ENCODE measurements around the gene VEZF1. TPM values are rescaled to one million over a fixed set of nuclear protein-coding genes. Genes with fewer than 3 reads are reported as not detected.

The VEZF1 gene
- total and polyA plus RNA-seq, 2 of the 8 experiments (the other 6 are each of a cell fraction or from before 2014, with no cell fraction given): 28.9 to 61.9 TPM

DNA sequence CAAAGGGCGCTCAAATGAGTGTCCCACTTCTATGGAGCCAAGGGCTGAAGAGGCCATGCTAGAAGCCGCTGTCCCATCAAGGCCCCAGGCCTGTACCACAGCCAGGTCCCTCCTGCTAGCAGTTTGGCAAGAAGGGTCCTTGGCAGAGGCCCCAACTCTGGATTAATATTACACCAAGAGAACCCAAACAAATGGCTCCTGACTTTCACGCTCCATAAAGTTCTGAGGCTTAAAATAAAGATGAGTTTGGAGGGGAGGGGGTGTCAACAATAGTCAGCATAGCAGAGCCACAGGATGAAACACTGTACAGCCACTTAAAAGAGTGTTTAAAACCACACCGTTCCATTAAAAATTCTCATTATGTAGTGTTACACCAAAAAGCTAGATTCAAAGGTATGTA, 63.4 kb downstream of the VEZF1 start:
- no peak overlapping the region for H3K4me3 ChIP-seq (ENCODE audit: extremely low read depth in 1 of 4, insufficient read depth in 2 of 4, low read depth in 3 of 4, low read length in 4 of 4)
- no peak overlapping the region for H2AFZ ChIP-seq (ENCODE audit: low read length)
- H4K20me1 ChIP-seq (replicated peaks in 1 of 2; ENCODE audit: control insufficient read depth in 1 of 2, insufficient read depth in 2 of 2, low read length in 2 of 2): no peaks in the 10 kb centered on the region
- no peak overlapping the region for H3K4me2 ChIP-seq (ENCODE audit: insufficient read depth in 1 of 2, low read depth in 2 of 2, low read length in 2 of 2)
- no peak overlapping the region for H2BK15ac ChIP-seq (ENCODE audit: low read length)
- no peak overlapping the region for H3K27ac ChIP-seq (ENCODE audit: low read depth, low read length)
- no peak overlapping the region for H2BK120ac ChIP-seq (replicated peaks; ENCODE audit: low read depth, low read length)
- H3K4me1 ChIP-seq (replicated peaks in 1 of 4; ENCODE audit: control insufficient read depth in 3 of 4, insufficient read depth in 4 of 4, low read length in 3 of 4): peaks cover 2 to 9% (median 6%) of the 10 kb centered on the region in 4 experiments
- FAIRE-seq (no peak), DNase-seq (ENCODE audit: low read depth in 1 of 2, low spot score in 2 of 2) (no peak)
- no peaks in the 10 kb centered on the region; a peak in 1 of 7 replicates for H3K27me3 ChIP-seq (replicated peaks in 1 of 4; ENCODE audit: control insufficient read depth in 3 of 4, extremely low read depth in 1 of 4, insufficient read depth in 3 of 4, low read length in 3 of 4)
- no peak overlapping the region for H4K8ac ChIP-seq (ENCODE audit: extremely low read depth, insufficient read depth, low read length)
- H4K91ac ChIP-seq (replicated peaks; ENCODE audit: insufficient read length, low read length): no peak overlapping the region
- H2BK5ac ChIP-seq (ENCODE audit: low read depth, low read length): no peak overlapping the region
- H3K23ac ChIP-seq (ENCODE audit: insufficient read length): no peak overlapping the region
- no peak overlapping the region for H3K9ac ChIP-seq (replicated peaks in 1 of 4; ENCODE audit: extremely low read depth in 1 of 4, low read depth in 3 of 4, low read length in 3 of 4)
- H3K56ac ChIP-seq (replicated peaks; ENCODE audit: insufficient read length, low read depth, low read length): no peak overlapping the region
- H2AK5ac ChIP-seq (ENCODE audit: low read depth, low read length): no peak overlapping the region
- H3K4ac ChIP-seq (replicated peaks; ENCODE audit: insufficient read length, low read depth, low read length): no peak overlapping the region
- H3K9me3 ChIP-seq (ENCODE audit: insufficient read depth in 2 of 2, low read depth in 1 of 2, low read length in 1 of 2): no peaks in the 10 kb centered on the region
- no peaks in the 10 kb centered on the region for H3K36me3 ChIP-seq (ENCODE audit: control insufficient read depth in 2 of 4, insufficient read depth in 4 of 4, low read length in 3 of 4)
- H3K14ac ChIP-seq (ENCODE audit: insufficient read length): no peak overlapping the region
- no peak overlapping the region for H2BK20ac ChIP-seq (ENCODE audit: low read length)
- no peak overlapping the region for H3K18ac ChIP-seq (ENCODE audit: extremely low read depth, low read length)
- H3K23me2 ChIP-seq (ENCODE audit: low read depth, low read length): no peaks in the 10 kb centered on the region
- H3K79me1 ChIP-seq (ENCODE audit: low read depth, low read length): no peaks in the 10 kb centered on the region
- ChIA-PET POLR2A (ENCODE audit: partially characterized antibody) (interaction anchor here (1.4 kb wide), 1 partner anchor 20 kb away, joined by 3 read pairs; no protein-coding TSS in a partner anchor), CTCF (ENCODE audit: partially characterized antibody) (interaction anchor here (0.6 to 2.7 kb wide), 6 partner anchors 25 to 91 kb away, joined by 3 to 7 read pairs (median 4); partner anchors contain the start of gene CUEDC1)
- WGBS, 2 experiments (ENCODE audit: extremely low coverage in 1 of 2, insufficient coverage in 1 of 2, insufficient read length in 1 of 2, insufficient replicate concordance in 2 of 2, low coverage in 1 of 2, low lambda C conversion rate in 2 of 2, missing lambda C conversion rate in 1 of 2): 92% methylated on average over 4 of the region's 4 CpGs; no CpG with 5 or more reads in 1 of the 2 experiments
- H2BK12ac ChIP-seq (ENCODE audit: low read depth, low read length): no peak overlapping the region
- H4K5ac ChIP-seq (ENCODE audit: insufficient read length, low read depth, low read length): no peak overlapping the region
- no peaks in the 10 kb centered on the region for H3K79me2 ChIP-seq (ENCODE audit: control insufficient read depth in 1 of 2, insufficient read depth in 2 of 2, low read length in 2 of 2)
- TF ChIP-seq CEBPB (IDR thresholded peaks at IDR 0.05; ENCODE audit: low read depth, low read length) (no peak), FOSL1 (IDR thresholded peaks at IDR 0.05; ENCODE audit: insufficient read depth, low read depth, low read length) (no peak), SP4 (IDR thresholded peaks at IDR 0.05; ENCODE audit: low read length) (no peak), CTBP2 (IDR thresholded peaks at IDR 0.05; ENCODE audit: borderline replicate concordance, insufficient read depth, insufficient read length, low read length) (no peak), GTF2F1 (IDR thresholded peaks at IDR 0.05; ENCODE audit: borderline replicate concordance, low read depth, low read length) (no peak), KDM4A (IDR thresholded peaks at IDR 0.05; ENCODE audit: low read depth, low read length, severe bottlenecking) (no peak), CTCF (IDR thresholded peaks at IDR 0.05; ENCODE audit: control extremely low read depth in 1 of 3, insufficient read depth in 1 of 3, low read depth in 1 of 3, low read length in 3 of 3) (no peak), SIN3A (conservative IDR thresholded peaks at IDR 0.05 in 1 of 2, IDR thresholded peaks at IDR 0.05 in 1 of 2; ENCODE audit: low read depth in 1 of 2, low read length in 2 of 2) (no peak), JUND (IDR thresholded peaks at IDR 0.05; ENCODE audit: low read length) (no peak), ATF3 (IDR thresholded peaks at IDR 0.05; ENCODE audit: insufficient read depth, low read depth, low read length) (no peak), RFX5 (IDR thresholded peaks at IDR 0.05; ENCODE audit: borderline replicate concordance, low read depth, low read length) (no peak)

All from H1 (cell line).